Metanephros (tissue), 1 donor: Measurements from ENCODE around the gene MCF2L. TPM values are rescaled to one million over a fixed set of nuclear protein-coding genes. Genes with fewer than 3 reads are reported as not detected.

Source experiments
- total RNA-seq: library from RNA; depleted of rRNA; stranded (reverse); fragments of >200 nt; gene quantifications from one replicate; pipeline ENCODE4 v1.2.3, GENCODE V29; 2014

Gene MCF2L
- 40.5 TPM for total RNA-seq

GRCh38 chr13:112968910-112969691 is at the start of gene MCF2L:
Gene MCF2L (plus strand): TSS chr13:112969214. CDS start chr13:112969380, 166 bp downstream.

GRCh38 chr13:113105032-113105920 is 136.3 kb downstream of the MCF2L start, which contains the start of gene F7:
Gene F7 (plus strand): TSS chr13:113105791. CDS start chr13:113105842, 51 bp downstream.

GRCh38 chr13:113122550-113123225 is 153.7 kb downstream of the MCF2L start, which contains the start of gene F10:
Gene F10 (plus strand): TSS chr13:113122799. CDS start chr13:113122856, 57 bp downstream.

Other genes with a start within 250 kb of the MCF2L start
- gene F7, start 136.6 kb downstream of the MCF2L start, total RNA-seq = 2.6 TPM
- 16.6 TPM for gene F10, start 153.6 kb downstream of the MCF2L start, total RNA-seq
- 0.58 TPM for gene PROZ, start 189.4 kb downstream of the MCF2L start, total RNA-seq
- 58.0 TPM for gene PCID2, start 239.5 kb downstream of the MCF2L start, total RNA-seq
- gene CUL4A, start 240.4 kb downstream of the MCF2L start, total RNA-seq = 96.5 TPM